ENCODE measurements around the gene NAA25. TPM values are rescaled to one million over a fixed set of nuclear protein-coding genes. Genes with fewer than 3 reads are reported as not detected.

Gene NAA25
- total RNA-seq, 2 donors from 2014 or later: 14.3 to 19.7 TPM

GRCh38 chr12:112023759-112024396, 84.7 kb downstream of the NAA25 start:
- intact Hi-C loops (cut with DNase I): no loop called here
- DNase-seq: no peak
- peaks cover 16% of the 10 kb centered on the region for H3K36me3 ChIP-seq

GRCh38 chr12:112022241-112023016, 86.2 kb downstream of the NAA25 start:
- no peak overlapping the region for H3K4me3 ChIP-seq
- H3K27ac ChIP-seq: no peak overlapping the region
- no peak for DNase-seq
- H3K9ac ChIP-seq (ENCODE audit: low read depth in 2 of 2, low read length in 2 of 2): no peak overlapping the region
- no peaks in the 10 kb centered on the region for H3K4me1 ChIP-seq
- no peaks in the 10 kb centered on the region for H3K9me3 ChIP-seq
- no peaks in the 10 kb centered on the region for H3K27me3 ChIP-seq
- H3K36me3 ChIP-seq: peaks cover 20% of the 10 kb centered on the region
- intact Hi-C loops (cut with DNase I): no loop called here
- TF ChIP-seq CTCF (IDR thresholded peaks at IDR 0.05): no peak

More at GRCh38 chr12:112023759-112024396, 84.7 kb downstream of the NAA25 start:
- no peak for TF ChIP-seq CTCF (IDR thresholded peaks at IDR 0.05)
- no peak overlapping the region for H3K4me3 ChIP-seq
- H3K9me3 ChIP-seq: no peaks in the 10 kb centered on the region
- no peak overlapping the region for H3K9ac ChIP-seq (ENCODE audit: low read depth in 2 of 2, low read length in 2 of 2)
- H3K27me3 ChIP-seq: no peaks in the 10 kb centered on the region
- H3K27ac ChIP-seq: no peak overlapping the region
- H3K4me1 ChIP-seq: no peaks in the 10 kb centered on the region

DNA sequence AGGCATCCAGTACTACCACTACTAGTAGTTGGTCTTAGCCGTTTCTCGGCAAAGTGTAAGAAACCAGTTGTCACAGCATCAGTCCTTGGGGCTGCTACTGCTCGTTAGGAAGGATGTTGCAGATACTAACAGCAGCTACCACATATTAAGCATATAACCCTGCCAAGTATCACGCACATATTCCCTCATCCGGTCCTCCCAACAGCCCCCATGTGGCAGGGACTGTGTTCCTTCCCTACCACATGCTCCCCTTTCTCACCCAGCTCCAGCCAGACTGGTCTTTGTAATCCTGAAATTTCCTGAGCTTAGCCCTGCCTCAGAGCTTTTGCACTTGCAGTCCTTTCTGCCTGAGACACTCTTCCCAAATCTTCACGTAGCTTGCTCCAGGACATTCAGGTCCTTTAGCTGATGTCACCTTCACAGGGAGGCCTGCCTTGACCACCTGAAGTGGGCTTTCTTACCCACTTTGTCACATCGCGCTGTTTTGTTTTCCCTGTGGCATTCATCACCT, 87.6 kb downstream of the NAA25 start:
- DNase-seq: no peak
- no peak overlapping the region for H3K27ac ChIP-seq
- no peak overlapping the region for H3K9ac ChIP-seq (ENCODE audit: low read depth in 2 of 2, low read length in 2 of 2)
- intact Hi-C loops (cut with DNase I): no loop called here
- TF ChIP-seq CTCF (IDR thresholded peaks at IDR 0.05): no peak
- H3K27me3 ChIP-seq: no peaks in the 10 kb centered on the region
- peaks cover 20% of the 10 kb centered on the region for H3K36me3 ChIP-seq
- H3K4me3 ChIP-seq: no peak overlapping the region
- H3K9me3 ChIP-seq: no peaks in the 10 kb centered on the region
- H3K4me1 ChIP-seq: no peaks in the 10 kb centered on the region

GRCh38 chr12:112018571-112019237, 89.9 kb downstream of the NAA25 start:
- H3K27ac ChIP-seq: no peak overlapping the region
- TF ChIP-seq CTCF (IDR thresholded peaks at IDR 0.05): no peak
- intact Hi-C loops (cut with DNase I): loop anchor here (5.0 kb wide), 1 partner anchor 71 kb away; no protein-coding TSS in a partner anchor

GRCh38 chr12:112017041-112017440, 91.5 kb downstream of the NAA25 start:
- peaks cover 8% of the 10 kb centered on the region for H3K4me1 ChIP-seq
- peaks cover 16% of the 10 kb centered on the region for H3K36me3 ChIP-seq
- DNase-seq: no peak
- intact Hi-C loops (cut with DNase I): loop anchor here (5.0 kb wide), 1 partner anchor 70 kb away; no protein-coding TSS in a partner anchor
- no peak overlapping the region for H3K9ac ChIP-seq (ENCODE audit: low read depth in 2 of 2, low read length in 2 of 2)
- H3K9me3 ChIP-seq: no peaks in the 10 kb centered on the region
- H3K27ac ChIP-seq: no peak overlapping the region
- no peak for TF ChIP-seq CTCF (IDR thresholded peaks at IDR 0.05)
- no peak overlapping the region for H3K4me3 ChIP-seq
- H3K27me3 ChIP-seq: no peaks in the 10 kb centered on the region

More at GRCh38 chr12:112018571-112019237, 89.9 kb downstream of the NAA25 start:
- no peak for DNase-seq
- peaks cover 20% of the 10 kb centered on the region for H3K36me3 ChIP-seq
- H3K4me3 ChIP-seq: no peak overlapping the region
- H3K27me3 ChIP-seq: no peaks in the 10 kb centered on the region
- H3K9ac ChIP-seq (ENCODE audit: low read depth in 2 of 2, low read length in 2 of 2): no peak overlapping the region
- no peaks in the 10 kb centered on the region for H3K9me3 ChIP-seq
- H3K4me1 ChIP-seq: peaks cover 8% of the 10 kb centered on the region
